ENCODE results near the gene ZNF831. TPM values are rescaled to one million over a fixed set of nuclear protein-coding genes. Genes with fewer than 3 reads are reported as not detected.

The ZNF831 gene
- total RNA-seq, 1 experiment from 2014 or later: 0.04 TPM

GRCh38 chr20:59144179-59144830 is 19.3 kb upstream of the ZNF831 start:
- no peaks in the 10 kb centered on the region for H3K4me1 Mint-ChIP-seq
- TF ChIP-seq PRRX2 (CRISPR knock-in tag; IDR thresholded peaks at IDR 0.05) (no peak), ZNF671 (CRISPR knock-in tag; IDR thresholded peaks at IDR 0.05) (no peak), JAZF1 (CRISPR knock-in tag; IDR thresholded peaks at IDR 0.05) (no peak), ZNF219 (CRISPR knock-in tag; IDR thresholded peaks at IDR 0.05; ENCODE audit: borderline replicate concordance) (no peak), FOXP1 (CRISPR knock-in tag; IDR thresholded peaks at IDR 0.05; ENCODE audit: borderline replicate concordance) (no peak), ERG (CRISPR knock-in tag; IDR thresholded peaks at IDR 0.05) (no peak), ETV6 (CRISPR knock-in tag; IDR thresholded peaks at IDR 0.05) (no peak), HMGXB4 (CRISPR knock-in tag; IDR thresholded peaks at IDR 0.05) (no peak), TEAD1 (CRISPR knock-in tag; IDR thresholded peaks at IDR 0.05) (no peak), ZNF423 (CRISPR knock-in tag; IDR thresholded peaks at IDR 0.05) (no peak), FOXJ3 (CRISPR knock-in tag; IDR thresholded peaks at IDR 0.05; ENCODE audit: borderline replicate concordance) (no peak), NFYB (CRISPR knock-in tag; conservative IDR thresholded peaks at IDR 0.05; ENCODE audit: low read depth) (no peak), SP1 (CRISPR knock-in tag; conservative IDR thresholded peaks at IDR 0.05) (no peak), EMX1 (CRISPR knock-in tag; IDR thresholded peaks at IDR 0.05) (no peak), CREM (CRISPR knock-in tag; IDR thresholded peaks at IDR 0.05) (no peak), FOXP4 (CRISPR knock-in tag; IDR thresholded peaks at IDR 0.05) (no peak)
- DNase-seq (ENCODE audit: low spot score) (no peak), ATAC-seq (no peak)
- no peak overlapping the region for H3K4me3 Mint-ChIP-seq
- no peaks in the 10 kb centered on the region for H3K36me3 Mint-ChIP-seq
- H3K9me3 Mint-ChIP-seq: peaks cover 14% of the 10 kb centered on the region; the same call in 1 of the 2 replicates
- H3K27ac Mint-ChIP-seq: no peak overlapping the region
- POLR2A ChIA-PET: no interaction called here
- peaks cover 3% of the 10 kb centered on the region; the same call in 1 of the 2 replicates for H3K27me3 Mint-ChIP-seq (ENCODE audit: low read depth)
- CTCF ChIA-PET: no interaction called here

- ATAC-seq (no peak), DNase-seq (ENCODE audit: low spot score) (no peak)
- no peaks in the 10 kb centered on the region for H3K36me3 Mint-ChIP-seq
- ChIA-PET POLR2A (no interaction called here), CTCF (no interaction called here)
- peaks cover 3% of the 10 kb centered on the region for H3K27me3 Mint-ChIP-seq (ENCODE audit: low read depth)
- no peaks in the 10 kb centered on the region for H3K4me1 Mint-ChIP-seq
- no peak overlapping the region for H3K4me3 Mint-ChIP-seq
- peaks cover 14% of the 10 kb centered on the region; the same call in 1 of the 2 replicates for H3K9me3 Mint-ChIP-seq
- no peak overlapping the region for H3K27ac Mint-ChIP-seq
- TF ChIP-seq ZNF138 (CRISPR knock-in tag; conservative IDR thresholded peaks at IDR 0.05) (no peak), PREB (CRISPR knock-in tag; IDR thresholded peaks at IDR 0.05; ENCODE audit: borderline replicate concordance) (no peak), RORB (CRISPR knock-in tag; IDR thresholded peaks at IDR 0.05) (no peak), NFE2L1 (CRISPR knock-in tag; IDR thresholded peaks at IDR 0.05) (no peak), ZBTB21 (CRISPR knock-in tag; IDR thresholded peaks at IDR 0.05; ENCODE audit: borderline replicate concordance) (no peak), CDX4 (CRISPR knock-in tag; IDR thresholded peaks at IDR 0.05; ENCODE audit: borderline replicate concordance) (no peak), CREB1 (CRISPR knock-in tag; IDR thresholded peaks at IDR 0.05) (no peak), AR (CRISPR knock-in tag; IDR thresholded peaks at IDR 0.05) (no peak), NFATC4 (CRISPR knock-in tag; IDR thresholded peaks at IDR 0.05) (no peak), ZNF512 (CRISPR knock-in tag; IDR thresholded peaks at IDR 0.05; ENCODE audit: borderline replicate concordance) (no peak), FOXJ3 (CRISPR knock-in tag; IDR thresholded peaks at IDR 0.05; ENCODE audit: borderline replicate concordance) (no peak)
Measured at GRCh38 chr20:59144831-59145196, 18.8 kb upstream of the ZNF831 start.

All from WTC11 (cell line).